GM12878 (cell line): ENCODE measurements around the gene PRR15. TPM values are rescaled to one million over a fixed set of nuclear protein-coding genes. Genes with fewer than 3 reads are reported as not detected.

Source experiments
- ATAC-seq: fragments of 200-7000 bp; cut with Tn5 transposase; 3 replicates; pipeline ENCODE4 v1.9.1; 2020; ENCODE audit warnings: mild to moderate bottlenecking, moderate library complexity
- Bru-seq: library from RNA; stranded (reverse); fragments of 400-500 nt; gene quantifications from one replicate; lab custom pipeline; 2021; lab: Mats Ljungman, UMichigan
- BruChase-seq, 2 experiments: library from RNA; stranded (reverse); fragments of 400-500 nt; gene quantifications; one replicate each; lab custom pipeline; 2021; lab: Mats Ljungman, UMichigan
- BruUV-seq: library from RNA; stranded (reverse); fragments of 400-500 nt; replicated peaks from 2 replicates; lab custom pipeline; 2021; lab: Mats Ljungman, UMichigan
- CTCF ChIA-PET: fragments of 300-600 bp; sonication (Branson Sonifier 250); formaldehyde crosslinking; extraction: SDS; loops from one replicate; lab custom pipeline; 2021; ENCODE audit warnings: inconsistent platforms; lab: Yijun Ruan, JAX
- POLR2A ChIA-PET: fragments of 350-600 bp; formaldehyde crosslinking; extraction: SDS; loops from one replicate; lab custom pipeline; 2021; ENCODE audit warnings: inconsistent platforms; lab: Charles Lee
- RAD21 ChIA-PET: fragments of 300-600 bp; sonication (Branson Sonifier 250); formaldehyde crosslinking; loops from one replicate; lab custom pipeline; 2023; ENCODE audit warnings: antibody characterized with exemption; ENCODE audit not compliant: unreplicated experiment; lab: Charles Lee
- SMC1A ChIA-PET: fragments of 300-600 bp; sonication (Branson Sonifier 250); formaldehyde crosslinking; loops from one replicate; lab custom pipeline; 2023; ENCODE audit not compliant: unreplicated experiment, uncharacterized antibody; lab: Charles Lee
- DNase-seq: peaks from one replicate; pipeline ENCODE4 v3.0.0-alpha.2; 2011; ENCODE audit warnings: low read depth, low spot score
- FAIRE-seq: peaks from 3 replicates; lab custom pipeline; 2011; peaks lifted over from hg19 to GRCh38; lab: Jason Lieb, UNC
- H2AFZ ChIP-seq: 2 replicates; pipeline ENCODE4 v1.6.0; 2011; ENCODE audit warnings: low read depth, low read length, control low read depth; ENCODE audit not compliant: control insufficient read depth
- H3K27ac ChIP-seq: 2 replicates; pipeline ENCODE4 v1.5.1; 2011; ENCODE audit warnings: control low read depth; ENCODE audit not compliant: control insufficient read depth, insufficient read depth
- H3K27me3 ChIP-seq, 2 experiments: replicated peaks in 1 of 2; 2 replicates each; pipeline versions ENCODE4 v1.6.0 to v1.6.1; 2011; ENCODE audit warnings: low read length in 1 of 2; ENCODE audit not compliant: control insufficient read depth in 2 of 2, insufficient read depth in 2 of 2
- H3K36me3 ChIP-seq, 2 experiments: 2 replicates each; pipeline ENCODE4 v1.5.1; 2011; ENCODE audit warnings: low read length in 1 of 2; ENCODE audit not compliant: control insufficient read depth in 2 of 2, insufficient read depth in 2 of 2
- H3K4me1 ChIP-seq: 2 replicates; pipeline ENCODE4 v1.6.1; 2011; ENCODE audit warnings: mild to moderate bottlenecking, low read length, moderate library complexity, mixed read lengths; ENCODE audit not compliant: control insufficient read depth, insufficient read depth
- H3K4me2 ChIP-seq: 2 replicates; pipeline ENCODE4 v1.6.0; 2011; ENCODE audit warnings: control low read depth; ENCODE audit not compliant: control insufficient read depth, insufficient read depth
- H3K4me3 ChIP-seq: fragments of 200-600 bp; sonication (generic); 2 replicates; pipeline ENCODE4 v1.5.1; 2016
- H3K79me2 ChIP-seq: 2 replicates; pipeline ENCODE4 v1.6.0; 2011; ENCODE audit warnings: low read length; ENCODE audit not compliant: control insufficient read depth, insufficient read depth
- H3K9ac ChIP-seq: 2 replicates; pipeline ENCODE4 v1.8.0; 2011; ENCODE audit warnings: low read length, control low read depth, mixed read lengths; ENCODE audit not compliant: control insufficient read depth, insufficient read depth
- H3K9me3 ChIP-seq: replicated peaks from 3 replicates; pipeline ENCODE4 v1.5.1; 2011; ENCODE audit warnings: mild to moderate bottlenecking, low read length; ENCODE audit not compliant: control insufficient read depth, insufficient read depth
- H4K20me1 ChIP-seq: 2 replicates; pipeline ENCODE4 v1.6.0; 2011; ENCODE audit not compliant: control insufficient read depth, insufficient read depth
- EZH2 ChIP-seq: IDR thresholded peaks from 2 replicates; pipeline ENCODE4 v1.6.1; 2012; ENCODE audit warnings: low read depth, mild to moderate bottlenecking, control low read depth, inconsistent platforms, low read length, borderline replicate concordance; ENCODE audit not compliant: control insufficient read depth
- POLR2AphosphoS2 ChIP-seq: IDR thresholded peaks from 2 replicates; pipeline ENCODE4 v1.6.1; 2011; ENCODE audit warnings: low read depth, mild to moderate bottlenecking, low read length, improper control_type of control experiment, moderate library complexity
- POLR2AphosphoS5 ChIP-seq: IDR thresholded peaks from 2 replicates; pipeline ENCODE4 v1.6.1; 2011; ENCODE audit warnings: mild to moderate bottlenecking, low read length, inconsistent platforms
- SUZ12 ChIP-seq: fragments of 200-600 bp; sonication (generic); IDR thresholded peaks from one replicate; pipeline ENCODE4 v1.6.1; 2018; ENCODE audit warnings: antibody characterized with exemption, mild to moderate bottlenecking; ENCODE audit not compliant: unreplicated experiment
- WGBS: methylation state at CpG from one replicate; pipeline ENCODE4 v1.1.6; 2016; ENCODE audit warnings: low lambda C conversion rate; ENCODE audit not compliant: insufficient replicate concordance, insufficient coverage; ENCODE audit errors: missing lambda C conversion rate; 5-methylcytosine and 5-hydroxymethylcytosine counted together
- in situ Hi-C: fragments of 300-500 bp; cut with MboI; formaldehyde crosslinking; loops from 9 replicates; pipeline ENCODE4 v1.14.3; 2018; ENCODE audit warnings: mixed read lengths
- intact Hi-C: fragments of 100-400 bp; cut with micrococcal nuclease; formaldehyde crosslinking; loops from one replicate; pipeline ENCODE4 v1.14.2; 2022; ENCODE audit not compliant: unreplicated experiment
- long read RNA-seq, 2 experiments: library from polyadenylated mRNA; unstranded; transcript quantifications; one replicate each; pipeline ENCODE4 v2.0.0, GENCODE V29; 2019 to 2020
- polyA minus RNA-seq, 3 experiments: library from RNA; depleted of rRNA, polyadenylated mRNA; stranded (reverse); fragments of >200 nt; gene quantifications; 2 replicates each; pipeline ENCODE4 v1.2.3, GENCODE V29; 2011
- polyA plus RNA-seq, 11 experiments: library from polyadenylated mRNA; depleted of rRNA in 4 of 11; unstranded in 6 of 11; stranded (reverse) in 5 of 11; fragments of >200 nt; fragmentation: Nextera tagmentation in 4 of 11; fragmentation: Illumina TruSeq in 1 of 11; extraction: Ambion mirVana in 4 of 11; extraction: Trizol in 1 of 11; gene quantifications; 1 replicate in 1 of 11; 2 replicates in 10 of 11; pipeline versions ENCODE4 v1.2.1 to v1.2.3, GENCODE V29; 2011 to 2016; ENCODE audit warnings: inconsistent platforms in 2 of 11, missing spikeins in 2 of 11, low read depth in 1 of 11
- total RNA-seq, 4 experiments: library from RNA; depleted of rRNA in 3 of 4; stranded (reverse); fragments of >200 nt in 3 of 4; fragmentation: Illumina TruSeq in 1 of 4; extraction: Trizol in 1 of 4; gene quantifications; 2 replicates each; pipeline versions ENCODE4 v1.2.1 to v1.2.3, GENCODE V29; 2013 to 2021
- TF ChIP-seq, protein P1 (sequence below): fragments of 450-650 bp; IDR thresholded peaks from 2 replicates; pipeline ENCODE4 v1.6.1; 2017; ENCODE audit warnings: mild to moderate bottlenecking
- TF ChIP-seq, protein P2 (sequence below): fragments of 150-350 bp; IDR thresholded peaks from 2 replicates; pipeline ENCODE4 v1.6.1; 2014; ENCODE audit warnings: mild to moderate bottlenecking, low read depth, low read length

PRR15 gene, protein sequence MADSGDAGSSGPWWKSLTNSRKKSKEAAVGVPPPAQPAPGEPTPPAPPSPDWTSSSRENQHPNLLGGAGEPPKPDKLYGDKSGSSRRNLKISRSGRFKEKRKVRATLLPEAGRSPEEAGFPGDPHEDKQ
- not detected in 2 replicates for total RNA-seq (2013; cell fraction: nucleolus; rRNA removed)
- total RNA-seq (2014; rRNA removed) (not detected in 2 replicates), total RNA-seq (2014; rRNA removed; fragmentation: Illumina TruSeq; extraction: Trizol) (not detected in 2 replicates), total RNA-seq (2021) (not detected in 2 replicates), polyA plus RNA-seq (2011; rRNA removed) (not detected in 2 replicates), polyA plus RNA-seq (2014; fragmentation: Illumina TruSeq; extraction: Trizol) (not detected in 2 replicates), polyA plus RNA-seq (2014; fragmentation: Nextera tagmentation; extraction: Ambion mirVana) (not detected), polyA plus RNA-seq (2014; rRNA removed) (not detected in 2 replicates), polyA plus RNA-seq (2016; fragmentation: Nextera tagmentation; extraction: Ambion mirVana) (not detected), polyA minus RNA-seq (2011; rRNA and poly(A)+ RNA removed) (not detected in 2 replicates), Bru-seq, nascent RNA (not detected), BruChase-seq, experiment 1, labeled RNA remaining after a 6-hour chase (not detected), BruChase-seq, experiment 2, labeled RNA remaining after a 2-hour chase (percentile 31 among the genes with signal in this experiment)
- polyA plus RNA-seq (2011; ENCODE audit: low read depth), result not detected
- not detected in 2 replicates for polyA plus RNA-seq (2011; cell fraction: cytosol; rRNA removed)
- polyA plus RNA-seq (2011; cell fraction: nucleus; rRNA removed), result not detected in 2 replicates
- not detected in 2 replicates for polyA plus RNA-seq (2012)
- polyA minus RNA-seq (2011; cell fraction: cytosol; rRNA and poly(A)+ RNA removed), result not detected in 2 replicates
- not detected in 2 replicates for polyA minus RNA-seq (2011; cell fraction: nucleus; rRNA and poly(A)+ RNA removed)
- long read RNA-seq, experiment 1, result 0 reads
- long read RNA-seq, experiment 2, result 0 reads

DNA sequence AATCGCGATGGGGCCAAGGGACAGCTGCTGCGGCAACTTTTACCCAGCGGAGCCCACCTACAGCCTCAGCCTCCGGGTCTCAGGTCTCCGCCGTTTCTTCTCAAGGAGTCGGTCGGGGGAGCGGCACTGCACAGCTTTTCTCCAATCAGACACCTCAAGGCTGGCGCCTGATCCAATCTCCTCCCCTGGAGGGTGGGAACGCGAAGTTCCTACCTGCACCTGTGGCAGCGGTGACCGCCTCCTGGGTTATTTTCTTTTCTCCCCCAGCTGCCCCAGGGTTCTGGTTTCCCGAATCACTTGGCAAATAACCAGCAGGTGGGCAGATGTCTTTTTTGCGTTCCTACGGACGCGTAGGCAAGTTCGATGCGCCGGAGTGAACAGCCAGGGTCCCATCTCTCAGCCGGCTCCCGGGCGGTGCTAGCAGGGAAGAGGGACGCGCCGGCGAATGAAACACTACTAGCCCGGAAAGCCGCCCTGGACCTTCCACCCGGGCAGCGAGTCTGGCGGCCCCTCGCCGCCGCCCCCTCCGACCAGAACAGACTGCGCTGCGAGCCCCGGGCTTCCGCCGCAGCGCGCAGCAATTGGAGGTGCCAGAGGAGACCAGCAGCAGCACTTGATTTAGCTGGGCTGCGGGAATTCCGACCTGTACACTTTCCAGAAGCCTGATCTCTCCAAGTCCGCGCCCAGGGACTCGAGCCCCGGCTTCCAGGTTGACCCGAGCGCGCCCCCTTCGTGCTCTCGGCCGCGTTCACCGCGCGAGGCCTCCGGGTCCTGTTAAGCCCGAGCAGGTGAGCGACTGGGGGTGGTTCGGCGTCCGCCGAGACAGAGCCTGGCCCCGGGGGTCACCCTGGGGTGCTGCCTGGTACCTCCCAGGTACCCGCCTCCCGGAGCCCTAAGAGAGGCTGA, at the start of gene PRR15:
TSS of gene PRR15 (plus strand) at position 246 of the 906 bp plus-strand sequence. CDS start 2,495 bp downstream, outside the sequence.
- WGBS, result 7% methylated on average over 48 of the region's 72 CpGs
- Histone ChIP-seq H3K36me3 (no peaks in the 10 kb centered on the region), H3K27ac (no peak within 1 kb of the TSS), H3K9ac (no peak within 1 kb of the TSS), H3K4me3 (no peak within 1 kb of the TSS), H3K4me1 (no peaks in the 10 kb centered on the region), H3K4me2 (0 out of 2 replicates have a peak within 1 kb of the TSS, but pooled peaks have one; percentile 44), H3K79me2 (no peaks in the 10 kb centered on the region), H3K27me3 (peaks cover 12 to 27% of the 10 kb centered on the region in 2 experiments), H4K20me1 (no peaks in the 10 kb centered on the region), H3K9me3 (no peaks in the 10 kb centered on the region; the same call in 2 of the 3 replicates)
- CTCF ChIA-PET, result no interaction called here
- no peak for FAIRE-seq
- intact Hi-C loops, result no loop called here
- SMC1A ChIA-PET, result no interaction called here
- RAD21 ChIA-PET, result no interaction called here
- POLR2A ChIA-PET, result no interaction called here
- TF ChIP-seq POLR2AphosphoS5, result no peak
- TF ChIP-seq, protein P1, sequence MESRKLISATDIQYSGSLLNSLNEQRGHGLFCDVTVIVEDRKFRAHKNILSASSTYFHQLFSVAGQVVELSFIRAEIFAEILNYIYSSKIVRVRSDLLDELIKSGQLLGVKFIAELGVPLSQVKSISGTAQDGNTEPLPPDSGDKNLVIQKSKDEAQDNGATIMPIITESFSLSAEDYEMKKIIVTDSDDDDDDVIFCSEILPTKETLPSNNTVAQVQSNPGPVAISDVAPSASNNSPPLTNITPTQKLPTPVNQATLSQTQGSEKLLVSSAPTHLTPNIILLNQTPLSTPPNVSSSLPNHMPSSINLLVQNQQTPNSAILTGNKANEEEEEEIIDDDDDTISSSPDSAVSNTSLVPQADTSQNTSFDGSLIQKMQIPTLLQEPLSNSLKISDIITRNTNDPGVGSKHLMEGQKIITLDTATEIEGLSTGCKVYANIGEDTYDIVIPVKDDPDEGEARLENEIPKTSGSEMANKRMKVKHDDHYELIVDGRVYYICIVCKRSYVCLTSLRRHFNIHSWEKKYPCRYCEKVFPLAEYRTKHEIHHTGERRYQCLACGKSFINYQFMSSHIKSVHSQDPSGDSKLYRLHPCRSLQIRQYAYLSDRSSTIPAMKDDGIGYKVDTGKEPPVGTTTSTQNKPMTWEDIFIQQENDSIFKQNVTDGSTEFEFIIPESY, result no peak
- no peak for TF ChIP-seq EZH2
- no peak for TF ChIP-seq POLR2AphosphoS2
- TF ChIP-seq, protein P2, sequence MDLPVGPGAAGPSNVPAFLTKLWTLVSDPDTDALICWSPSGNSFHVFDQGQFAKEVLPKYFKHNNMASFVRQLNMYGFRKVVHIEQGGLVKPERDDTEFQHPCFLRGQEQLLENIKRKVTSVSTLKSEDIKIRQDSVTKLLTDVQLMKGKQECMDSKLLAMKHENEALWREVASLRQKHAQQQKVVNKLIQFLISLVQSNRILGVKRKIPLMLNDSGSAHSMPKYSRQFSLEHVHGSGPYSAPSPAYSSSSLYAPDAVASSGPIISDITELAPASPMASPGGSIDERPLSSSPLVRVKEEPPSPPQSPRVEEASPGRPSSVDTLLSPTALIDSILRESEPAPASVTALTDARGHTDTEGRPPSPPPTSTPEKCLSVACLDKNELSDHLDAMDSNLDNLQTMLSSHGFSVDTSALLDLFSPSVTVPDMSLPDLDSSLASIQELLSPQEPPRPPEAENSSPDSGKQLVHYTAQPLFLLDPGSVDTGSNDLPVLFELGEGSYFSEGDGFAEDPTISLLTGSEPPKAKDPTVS, result no peak
- peak; percentile 79 for TF ChIP-seq SUZ12
- TF ChIP-seq, all 136 proteins: peak for 1
- BruUV-seq, result no TSS peak
- no peak for ATAC-seq
- in situ Hi-C loops, result no loop called here
- no peak within 1 kb of the TSS for H2AFZ ChIP-seq
- DNase-seq, result no peak
